Measurements from ENCODE around the gene AOPEP.
A peak's percentile ranks its signal among the peaks of the same experiment; 100 is the strongest.
"Not testable (repeated sequence)": the region's sequence is repeated elsewhere in the genome, so short reads cannot be mapped to it uniquely, and the experiment has no call there.

Gene AOPEP

GRCh38 chr9:94830071-94830604 lies 103.6 kb downstream of the AOPEP start:
- H3K27ac ChIP-seq (ENCODE audit: low read length); H3K36me3 ChIP-seq (ENCODE audit: control insufficient read depth in 1 of 2, insufficient read depth in 2 of 2, low read length in 2 of 2); H3K4me1 ChIP-seq (ENCODE audit: control insufficient read depth in 1 of 2, insufficient read depth in 2 of 2, low read length in 2 of 2); H3K27me3 ChIP-seq (ENCODE audit: low read depth, low read length); H3K4me3 ChIP-seq (ENCODE audit: low read depth in 1 of 2, low read length in 2 of 2); H3K9me3 ChIP-seq (ENCODE audit: control insufficient read depth in 1 of 2, low read length in 2 of 2): not testable (repeated sequence)

- peaks cover 0 to 5% of the 10 kb centered on the region in 2 donors for H3K9me3 ChIP-seq (ENCODE audit: control insufficient read depth in 1 of 2, low read length in 2 of 2)
- H3K36me3 ChIP-seq (ENCODE audit: control insufficient read depth in 1 of 2, insufficient read depth in 2 of 2, low read length in 2 of 2): no peaks in the 10 kb centered on the region
- no peak overlapping the region for H3K27ac ChIP-seq (ENCODE audit: low read length)
- no peak overlapping the region for H3K4me3 ChIP-seq (ENCODE audit: low read depth in 1 of 2, low read length in 2 of 2)
- no peaks in the 10 kb centered on the region for H3K4me1 ChIP-seq (ENCODE audit: control insufficient read depth in 1 of 2, insufficient read depth in 2 of 2, low read length in 2 of 2)
- H3K27me3 ChIP-seq (ENCODE audit: low read depth, low read length): no peaks in the 10 kb centered on the region
Measured at GRCh38 chr9:94833802-94834201, 107.3 kb downstream of the AOPEP start.

- no peak overlapping the region for H3K27ac ChIP-seq (ENCODE audit: low read length)
- no peaks in the 10 kb centered on the region for H3K4me1 ChIP-seq (ENCODE audit: control insufficient read depth in 1 of 2, insufficient read depth in 2 of 2, low read length in 2 of 2)
- H3K9me3 ChIP-seq (ENCODE audit: control insufficient read depth in 1 of 2, low read length in 2 of 2): peaks cover 0 to 5% of the 10 kb centered on the region in 2 donors
- H3K4me3 ChIP-seq (ENCODE audit: low read depth in 1 of 2, low read length in 2 of 2): no peak overlapping the region
- H3K36me3 ChIP-seq (ENCODE audit: control insufficient read depth in 1 of 2, insufficient read depth in 2 of 2, low read length in 2 of 2): no peaks in the 10 kb centered on the region
- no peaks in the 10 kb centered on the region for H3K27me3 ChIP-seq (ENCODE audit: low read depth, low read length)
Measured at GRCh38 chr9:94837404-94837803, 110.9 kb downstream of the AOPEP start.

GRCh38 chr9:94839398-94839797 lies 112.9 kb downstream of the AOPEP start:
- Histone ChIP-seq H3K36me3 (ENCODE audit: control insufficient read depth in 1 of 2, insufficient read depth in 2 of 2, low read length in 2 of 2) (no peaks in the 10 kb centered on the region), H3K27me3 (ENCODE audit: low read depth, low read length) (no peaks in the 10 kb centered on the region), H3K4me3 (ENCODE audit: low read depth in 1 of 2, low read length in 2 of 2) (no peak overlapping the region), H3K4me1 (ENCODE audit: control insufficient read depth in 1 of 2, insufficient read depth in 2 of 2, low read length in 2 of 2) (no peaks in the 10 kb centered on the region), H3K27ac (ENCODE audit: low read length) (no peak overlapping the region), H3K9me3 (ENCODE audit: control insufficient read depth in 1 of 2, low read length in 2 of 2) (peaks cover 0 to 5% of the 10 kb centered on the region in 2 donors)

- H3K4me3 ChIP-seq (ENCODE audit: low read depth in 1 of 2, low read length in 2 of 2): no peak overlapping the region
Measured at GRCh38 chr9:94840738-94841137, 114.2 kb downstream of the AOPEP start.

GRCh38 chr9:94843134-94843533 lies 116.6 kb downstream of the AOPEP start:
- no peak overlapping the region for H3K27ac ChIP-seq (ENCODE audit: low read length)
- no peaks in the 10 kb centered on the region for H3K27me3 ChIP-seq (ENCODE audit: low read depth, low read length)
- H3K9me3 ChIP-seq (ENCODE audit: control insufficient read depth in 1 of 2, low read length in 2 of 2): no peaks in the 10 kb centered on the region
- H3K4me1 ChIP-seq (ENCODE audit: control insufficient read depth in 1 of 2, insufficient read depth in 2 of 2, low read length in 2 of 2): no peaks in the 10 kb centered on the region
- H3K4me3 ChIP-seq (ENCODE audit: low read depth in 1 of 2, low read length in 2 of 2): no peak overlapping the region
- H3K36me3 ChIP-seq (ENCODE audit: control insufficient read depth in 1 of 2, insufficient read depth in 2 of 2, low read length in 2 of 2): no peaks in the 10 kb centered on the region

More at GRCh38 chr9:94840738-94841137, 114.2 kb downstream of the AOPEP start:
- Histone ChIP-seq H3K27ac (ENCODE audit: low read length) (no peak overlapping the region), H3K27me3 (ENCODE audit: low read depth, low read length) (no peaks in the 10 kb centered on the region), H3K9me3 (ENCODE audit: control insufficient read depth in 1 of 2, low read length in 2 of 2) (peaks cover 0 to 5% of the 10 kb centered on the region in 2 donors), H3K4me1 (ENCODE audit: control insufficient read depth in 1 of 2, insufficient read depth in 2 of 2, low read length in 2 of 2) (no peaks in the 10 kb centered on the region), H3K36me3 (ENCODE audit: control insufficient read depth in 1 of 2, insufficient read depth in 2 of 2, low read length in 2 of 2) (no peaks in the 10 kb centered on the region)

GRCh38 chr9:94846739-94847138 lies 120.2 kb downstream of the AOPEP start:
- Histone ChIP-seq H3K4me1 (ENCODE audit: control insufficient read depth in 1 of 2, insufficient read depth in 2 of 2, low read length in 2 of 2) (no peaks in the 10 kb centered on the region), H3K27me3 (ENCODE audit: low read depth, low read length) (no peaks in the 10 kb centered on the region), H3K27ac (ENCODE audit: low read length) (peak overlapping the region; percentile 16), H3K36me3 (ENCODE audit: control insufficient read depth in 1 of 2, insufficient read depth in 2 of 2, low read length in 2 of 2) (no peaks in the 10 kb centered on the region), H3K9me3 (ENCODE audit: control insufficient read depth in 1 of 2, low read length in 2 of 2) (no peaks in the 10 kb centered on the region), H3K4me3 (ENCODE audit: low read depth in 1 of 2, low read length in 2 of 2) (no peak overlapping the region)

- Histone ChIP-seq H3K9me3 (ENCODE audit: control insufficient read depth in 1 of 2, low read length in 2 of 2) (no peaks in the 10 kb centered on the region), H3K36me3 (ENCODE audit: control insufficient read depth in 1 of 2, insufficient read depth in 2 of 2, low read length in 2 of 2) (no peaks in the 10 kb centered on the region), H3K27ac (ENCODE audit: low read length) (peak overlapping the region; percentile 16), H3K4me1 (ENCODE audit: control insufficient read depth in 1 of 2, insufficient read depth in 2 of 2, low read length in 2 of 2) (no peaks in the 10 kb centered on the region), H3K27me3 (ENCODE audit: low read depth, low read length) (no peaks in the 10 kb centered on the region), H3K4me3 (ENCODE audit: low read depth in 1 of 2, low read length in 2 of 2) (no peak overlapping the region)
Measured at GRCh38 chr9:94847486-94847885, 121.0 kb downstream of the AOPEP start.

- not testable (repeated sequence) for H3K9me3 ChIP-seq (ENCODE audit: control insufficient read depth in 1 of 2, low read length in 2 of 2); H3K36me3 ChIP-seq (ENCODE audit: control insufficient read depth in 1 of 2, insufficient read depth in 2 of 2, low read length in 2 of 2); H3K4me3 ChIP-seq (ENCODE audit: low read depth in 1 of 2, low read length in 2 of 2); H3K27ac ChIP-seq (ENCODE audit: low read length); H3K4me1 ChIP-seq (ENCODE audit: control insufficient read depth in 1 of 2, insufficient read depth in 2 of 2, low read length in 2 of 2); H3K27me3 ChIP-seq (ENCODE audit: low read depth, low read length)
Measured at GRCh38 chr9:94848791-94849190, 122.3 kb downstream of the AOPEP start.

- H3K36me3 ChIP-seq (ENCODE audit: control insufficient read depth in 1 of 2, insufficient read depth in 2 of 2, low read length in 2 of 2): no peaks in the 10 kb centered on the region
- no peaks in the 10 kb centered on the region for H3K4me1 ChIP-seq (ENCODE audit: control insufficient read depth in 1 of 2, insufficient read depth in 2 of 2, low read length in 2 of 2)
- no peak overlapping the region for H3K4me3 ChIP-seq (ENCODE audit: low read depth in 1 of 2, low read length in 2 of 2)
- H3K27me3 ChIP-seq (ENCODE audit: low read depth, low read length): no peaks in the 10 kb centered on the region
- no peaks in the 10 kb centered on the region for H3K9me3 ChIP-seq (ENCODE audit: control insufficient read depth in 1 of 2, low read length in 2 of 2)
- H3K27ac ChIP-seq (ENCODE audit: low read length): no peak overlapping the region
Measured at GRCh38 chr9:94850540-94851434, 124.3 kb downstream of the AOPEP start.

- H3K27ac ChIP-seq (ENCODE audit: low read length): no peak overlapping the region
- no peaks in the 10 kb centered on the region for H3K36me3 ChIP-seq (ENCODE audit: control insufficient read depth in 1 of 2, insufficient read depth in 2 of 2, low read length in 2 of 2)
- no peak overlapping the region for H3K4me3 ChIP-seq (ENCODE audit: low read depth in 1 of 2, low read length in 2 of 2)
- no peaks in the 10 kb centered on the region for H3K9me3 ChIP-seq (ENCODE audit: control insufficient read depth in 1 of 2, low read length in 2 of 2)
- no peaks in the 10 kb centered on the region for H3K27me3 ChIP-seq (ENCODE audit: low read depth, low read length)
- H3K4me1 ChIP-seq (ENCODE audit: control insufficient read depth in 1 of 2, insufficient read depth in 2 of 2, low read length in 2 of 2): no peaks in the 10 kb centered on the region
Measured at GRCh38 chr9:94851467-94851866, 125.0 kb downstream of the AOPEP start.
